ENCODE measurements around the gene TMEM150A.
A peak's percentile ranks its signal among the peaks of the same experiment; 100 is the strongest.

The TMEM150A gene, protein sequence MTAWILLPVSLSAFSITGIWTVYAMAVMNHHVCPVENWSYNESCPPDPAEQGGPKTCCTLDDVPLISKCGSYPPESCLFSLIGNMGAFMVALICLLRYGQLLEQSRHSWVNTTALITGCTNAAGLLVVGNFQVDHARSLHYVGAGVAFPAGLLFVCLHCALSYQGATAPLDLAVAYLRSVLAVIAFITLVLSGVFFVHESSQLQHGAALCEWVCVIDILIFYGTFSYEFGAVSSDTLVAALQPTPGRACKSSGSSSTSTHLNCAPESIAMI

GRCh38 chr2:85602476-85603234, at the start of gene TMEM150A:
Gene TMEM150A, minus strand, starts transcription at chr2:85602698. Its CDS starts 750 bp downstream, at chr2:85601948.
- TF ChIP-seq, protein P1, sequence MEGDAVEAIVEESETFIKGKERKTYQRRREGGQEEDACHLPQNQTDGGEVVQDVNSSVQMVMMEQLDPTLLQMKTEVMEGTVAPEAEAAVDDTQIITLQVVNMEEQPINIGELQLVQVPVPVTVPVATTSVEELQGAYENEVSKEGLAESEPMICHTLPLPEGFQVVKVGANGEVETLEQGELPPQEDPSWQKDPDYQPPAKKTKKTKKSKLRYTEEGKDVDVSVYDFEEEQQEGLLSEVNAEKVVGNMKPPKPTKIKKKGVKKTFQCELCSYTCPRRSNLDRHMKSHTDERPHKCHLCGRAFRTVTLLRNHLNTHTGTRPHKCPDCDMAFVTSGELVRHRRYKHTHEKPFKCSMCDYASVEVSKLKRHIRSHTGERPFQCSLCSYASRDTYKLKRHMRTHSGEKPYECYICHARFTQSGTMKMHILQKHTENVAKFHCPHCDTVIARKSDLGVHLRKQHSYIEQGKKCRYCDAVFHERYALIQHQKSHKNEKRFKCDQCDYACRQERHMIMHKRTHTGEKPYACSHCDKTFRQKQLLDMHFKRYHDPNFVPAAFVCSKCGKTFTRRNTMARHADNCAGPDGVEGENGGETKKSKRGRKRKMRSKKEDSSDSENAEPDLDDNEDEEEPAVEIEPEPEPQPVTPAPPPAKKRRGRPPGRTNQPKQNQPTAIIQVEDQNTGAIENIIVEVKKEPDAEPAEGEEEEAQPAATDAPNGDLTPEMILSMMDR (conservative IDR thresholded peaks at IDR 0.05; ENCODE audit: low read depth), result no peak
- peak; percentile 85 for DNase-seq (ENCODE audit: low spot score)
- CTCF ChIA-PET, result interaction anchor here (0.9 kb wide), 2 partner anchors 24 to 47 kb away, joined by 3 read pairs; no protein-coding TSS in a partner anchor
- H3K27ac ChIP-seq, result peak within 1 kb of the TSS; percentile 66
- POLR2A ChIA-PET (ENCODE audit: low non-redundant PET), result interaction anchor here (1.1 kb wide), 1 partner anchor 9 kb away, joined by 3 read pairs; the partner anchor contains the start of gene C2orf68

DNA sequence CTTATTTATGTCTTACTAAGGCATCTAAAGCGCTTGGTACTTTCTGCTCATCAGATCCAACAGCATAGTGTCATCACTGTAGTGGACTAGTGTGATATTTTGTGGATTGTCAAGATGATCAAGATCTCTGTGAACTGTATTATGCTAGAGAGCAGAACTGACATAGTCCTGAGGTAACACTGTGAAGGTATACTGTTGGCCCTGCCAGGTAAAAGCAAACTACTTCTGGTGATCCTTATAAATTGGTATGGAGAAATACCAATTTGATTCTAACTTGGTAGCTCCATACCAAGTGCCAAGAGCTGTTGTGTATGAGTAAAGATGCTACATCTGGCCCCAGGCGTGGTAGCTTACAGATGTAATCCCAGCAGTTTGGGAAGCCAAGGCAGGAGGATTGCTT, 49.6 kb upstream of the TMEM150A start:
- no peak for DNase-seq (ENCODE audit: low spot score)
- TF ChIP-seq, protein P1 (conservative IDR thresholded peaks at IDR 0.05; ENCODE audit: low read depth), result no peak
- no peak overlapping the region for H3K27ac ChIP-seq
- POLR2A ChIA-PET (ENCODE audit: low non-redundant PET), result no interaction called here
- CTCF ChIA-PET, result interaction anchor here (0.6 to 1.6 kb wide), 2 partner anchors 15 to 911 kb away, joined by 4 to 5 read pairs; no protein-coding TSS in a partner anchor

DNA sequence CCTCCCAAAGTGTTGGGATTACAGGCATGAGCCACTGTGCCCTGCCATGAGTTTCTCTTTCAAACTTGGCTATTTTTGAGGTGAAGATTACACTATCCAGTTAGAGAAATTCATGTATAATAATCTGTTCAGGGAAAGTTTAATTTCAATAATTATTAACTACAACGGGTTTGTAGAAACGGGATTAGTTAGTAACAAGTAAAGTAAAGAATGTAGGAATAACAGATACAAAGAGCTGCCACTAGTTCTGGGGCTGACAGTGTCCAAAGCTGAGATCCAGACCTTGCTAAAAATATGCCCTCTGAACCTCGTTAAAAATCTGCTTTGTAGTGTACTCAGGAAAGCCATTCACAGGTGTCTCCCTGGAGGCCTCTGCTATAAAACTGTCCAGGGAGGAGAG, 48.6 kb upstream of the TMEM150A start:
- H3K27ac ChIP-seq, result no peak overlapping the region
- no peak for DNase-seq (ENCODE audit: low spot score)
- ChIA-PET POLR2A (ENCODE audit: low non-redundant PET) (no interaction called here), CTCF (no interaction called here)
- TF ChIP-seq, protein P1 (conservative IDR thresholded peaks at IDR 0.05; ENCODE audit: low read depth), result no peak

DNA sequence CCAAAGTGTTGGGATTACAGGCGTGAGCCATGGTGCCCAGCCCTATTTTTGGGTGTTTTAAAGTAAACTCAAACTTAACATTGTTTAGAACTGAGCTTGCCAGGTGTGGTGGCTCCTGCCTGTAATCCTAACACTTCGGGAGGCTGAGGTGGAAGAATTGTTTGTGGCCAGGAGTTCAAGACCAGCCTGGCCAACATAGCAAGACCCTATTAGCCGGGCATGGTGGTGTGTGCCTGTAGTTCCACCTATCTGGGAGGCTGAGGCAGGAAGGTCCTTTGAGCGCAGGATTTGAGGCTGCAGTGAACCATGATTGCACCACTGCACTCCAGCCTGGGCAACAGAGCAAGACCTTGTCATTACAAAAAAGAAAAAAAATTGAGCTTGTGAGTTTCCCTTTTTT, 48.0 kb upstream of the TMEM150A start:
- TF ChIP-seq, protein P1 (conservative IDR thresholded peaks at IDR 0.05; ENCODE audit: low read depth), result no peak
- 0 out of 2 replicates have a peak overlapping the region, but pooled peaks have one; percentile 10 for H3K27ac ChIP-seq

GRCh38 chr2:85649201-85650190, 47.0 kb upstream of the TMEM150A start:
- ChIA-PET POLR2A (ENCODE audit: low non-redundant PET) (interaction anchor here (0.5 to 0.6 kb wide), 2 partner anchors 72 to 290 kb away, joined by 3 to 5 read pairs; no protein-coding TSS in a partner anchor), CTCF (interaction anchor here (0.6 to 2.6 kb wide), 4 partner anchors 13 to 167 kb away, joined by 3 to 17 read pairs (median 5); no protein-coding TSS in a partner anchor)
- TF ChIP-seq, protein P1 (conservative IDR thresholded peaks at IDR 0.05; ENCODE audit: low read depth), result no peak
- no peak overlapping the region; the same call in 1 of the 2 replicates for H3K27ac ChIP-seq
- DNase-seq (ENCODE audit: low spot score), result peak; percentile 12

More for the DNA sequence above, 48.0 kb upstream of the TMEM150A start:
- POLR2A ChIA-PET (ENCODE audit: low non-redundant PET), result no interaction called here
- CTCF ChIA-PET, result interaction anchor here (0.6 to 2.6 kb wide), 2 partner anchors 14 to 391 kb away, joined by 3 to 17 read pairs; no protein-coding TSS in a partner anchor
- no peak for DNase-seq (ENCODE audit: low spot score)

All from RWPE1 (cell line).